ENCODE data around the gene RCBTB1. TPM values are rescaled to one million over a fixed set of nuclear protein-coding genes. Genes with fewer than 3 reads are reported as not detected.
A peak's percentile ranks its signal among the peaks of the same experiment; 100 is the strongest.

RCBTB1 gene
- total RNA-seq, 1 experiment from 2014 or later = 5.4 TPM

DNA sequence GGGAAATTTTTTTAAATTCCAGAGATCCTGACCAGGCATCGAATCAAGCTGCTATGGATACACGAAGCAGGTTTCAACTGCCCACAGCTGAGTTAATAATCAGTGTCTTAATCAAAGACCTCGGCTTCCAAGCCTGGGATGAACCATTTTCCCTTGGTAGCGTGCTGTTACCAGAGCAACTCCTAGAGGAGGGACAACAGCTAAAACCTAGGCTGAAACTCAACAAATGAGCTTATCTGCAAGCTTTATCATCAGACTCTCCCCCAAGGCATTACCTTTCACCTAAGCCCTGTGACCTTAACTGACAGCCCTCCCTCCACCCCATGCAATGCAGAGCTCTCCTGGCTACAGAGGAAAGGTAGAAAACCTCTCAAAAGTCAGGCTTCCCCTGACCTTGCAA lies 39.7 kb downstream of the RCBTB1 start:
- ATAC-seq (no peak), DNase-seq (no peak)
- Histone ChIP-seq H3K4me2 (ENCODE audit: low read length) (no peak overlapping the region), H3K4me1 (ENCODE audit: insufficient read depth, low read length) (no peaks in the 10 kb centered on the region), H3K27me3 (ENCODE audit: low read length) (no peaks in the 10 kb centered on the region), H3K4me3 (ENCODE audit: low read length) (no peak overlapping the region), H2AFZ (ENCODE audit: low read length) (no peak overlapping the region), H3K36me3 (ENCODE audit: low read depth, low read length) (no peaks in the 10 kb centered on the region; the same call in 1 of the 2 replicates), H3F3A (ENCODE audit: low read length, unreplicated experiment) (no peaks in the 10 kb centered on the region), H4K20me1 (ENCODE audit: low read length) (no peaks in the 10 kb centered on the region), H3K9ac (ENCODE audit: low read length) (no peak overlapping the region), H3K79me2 (ENCODE audit: low read length) (no peaks in the 10 kb centered on the region), H3K27ac (ENCODE audit: low read length) (no peak overlapping the region), H3K9me2 (replicated peaks; ENCODE audit: low read length) (no peaks in the 10 kb centered on the region), H3K9me3 (ENCODE audit: low read length) (no peaks in the 10 kb centered on the region)
- intact Hi-C loops (cut with micrococcal nuclease) = no loop called here
- BruUV-seq (replicated peaks) = no TSS peak
- POLR2A ChIA-PET (ENCODE audit: unreplicated experiment) = no interaction called here
- TF ChIP-seq, protein P1, sequence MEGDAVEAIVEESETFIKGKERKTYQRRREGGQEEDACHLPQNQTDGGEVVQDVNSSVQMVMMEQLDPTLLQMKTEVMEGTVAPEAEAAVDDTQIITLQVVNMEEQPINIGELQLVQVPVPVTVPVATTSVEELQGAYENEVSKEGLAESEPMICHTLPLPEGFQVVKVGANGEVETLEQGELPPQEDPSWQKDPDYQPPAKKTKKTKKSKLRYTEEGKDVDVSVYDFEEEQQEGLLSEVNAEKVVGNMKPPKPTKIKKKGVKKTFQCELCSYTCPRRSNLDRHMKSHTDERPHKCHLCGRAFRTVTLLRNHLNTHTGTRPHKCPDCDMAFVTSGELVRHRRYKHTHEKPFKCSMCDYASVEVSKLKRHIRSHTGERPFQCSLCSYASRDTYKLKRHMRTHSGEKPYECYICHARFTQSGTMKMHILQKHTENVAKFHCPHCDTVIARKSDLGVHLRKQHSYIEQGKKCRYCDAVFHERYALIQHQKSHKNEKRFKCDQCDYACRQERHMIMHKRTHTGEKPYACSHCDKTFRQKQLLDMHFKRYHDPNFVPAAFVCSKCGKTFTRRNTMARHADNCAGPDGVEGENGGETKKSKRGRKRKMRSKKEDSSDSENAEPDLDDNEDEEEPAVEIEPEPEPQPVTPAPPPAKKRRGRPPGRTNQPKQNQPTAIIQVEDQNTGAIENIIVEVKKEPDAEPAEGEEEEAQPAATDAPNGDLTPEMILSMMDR (conservative IDR thresholded peaks at IDR 0.05; ENCODE audit: low read depth, low read length) = no peak
- TF ChIP-seq EZH2 (IDR thresholded peaks at IDR 0.05; ENCODE audit: low read length, unreplicated experiment) (no peak), EZH2phosphoT487 (IDR thresholded peaks at IDR 0.05; ENCODE audit: borderline replicate concordance, low read length) (no peak)
- CTCF ChIA-PET = no interaction called here

DNA sequence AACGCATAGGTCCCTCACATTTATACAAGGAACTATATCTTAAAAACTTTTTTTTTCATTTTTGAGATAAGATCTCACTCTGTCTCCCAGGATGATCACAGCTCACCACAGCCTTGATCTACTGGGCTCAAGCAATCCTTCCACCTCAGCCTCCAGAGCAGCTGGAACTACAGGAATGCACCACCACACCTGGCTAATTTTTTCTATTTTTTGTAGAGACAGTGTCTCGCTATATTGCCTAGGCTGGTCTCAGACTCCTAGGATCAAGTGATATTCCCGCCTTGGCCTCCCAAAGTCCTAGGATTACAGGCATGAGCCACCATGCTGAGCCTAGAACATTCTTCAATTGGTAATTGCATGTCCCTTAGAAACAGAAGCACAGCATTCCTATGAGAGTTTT lies 41.7 kb downstream of the RCBTB1 start:
- no TSS peak for BruUV-seq (replicated peaks)
- no peaks in the 10 kb centered on the region for H3F3A ChIP-seq (ENCODE audit: low read length, unreplicated experiment)
- no peak overlapping the region for H2AFZ ChIP-seq (ENCODE audit: low read length)
- ChIA-PET POLR2A (ENCODE audit: unreplicated experiment) (no interaction called here), CTCF (no interaction called here)
- H3K4me2 ChIP-seq (ENCODE audit: low read length) = no peak overlapping the region
- H4K20me1 ChIP-seq (ENCODE audit: low read length) = no peaks in the 10 kb centered on the region
- no peaks in the 10 kb centered on the region for H3K27me3 ChIP-seq (ENCODE audit: low read length)
- DNase-seq (no peak), ATAC-seq (no peak)
- no peaks in the 10 kb centered on the region for H3K79me2 ChIP-seq (ENCODE audit: low read length)
- no peak overlapping the region for H3K4me3 ChIP-seq (ENCODE audit: low read length)
- no peaks in the 10 kb centered on the region for H3K9me2 ChIP-seq (replicated peaks; ENCODE audit: low read length)
- intact Hi-C loops (cut with micrococcal nuclease) = no loop called here
- no peaks in the 10 kb centered on the region for H3K4me1 ChIP-seq (ENCODE audit: insufficient read depth, low read length)
- TF ChIP-seq, protein P1 (conservative IDR thresholded peaks at IDR 0.05; ENCODE audit: low read depth, low read length) = no peak
- TF ChIP-seq EZH2 (IDR thresholded peaks at IDR 0.05; ENCODE audit: low read length, unreplicated experiment) (no peak), EZH2phosphoT487 (IDR thresholded peaks at IDR 0.05; ENCODE audit: borderline replicate concordance, low read length) (no peak)
- no peaks in the 10 kb centered on the region for H3K9me3 ChIP-seq (ENCODE audit: low read length)
- no peak overlapping the region for H3K27ac ChIP-seq (ENCODE audit: low read length)
- H3K36me3 ChIP-seq (ENCODE audit: low read depth, low read length) = peaks cover 5% of the 10 kb centered on the region; the same call in 1 of the 2 replicates
- H3K9ac ChIP-seq (ENCODE audit: low read length) = no peak overlapping the region

DNA sequence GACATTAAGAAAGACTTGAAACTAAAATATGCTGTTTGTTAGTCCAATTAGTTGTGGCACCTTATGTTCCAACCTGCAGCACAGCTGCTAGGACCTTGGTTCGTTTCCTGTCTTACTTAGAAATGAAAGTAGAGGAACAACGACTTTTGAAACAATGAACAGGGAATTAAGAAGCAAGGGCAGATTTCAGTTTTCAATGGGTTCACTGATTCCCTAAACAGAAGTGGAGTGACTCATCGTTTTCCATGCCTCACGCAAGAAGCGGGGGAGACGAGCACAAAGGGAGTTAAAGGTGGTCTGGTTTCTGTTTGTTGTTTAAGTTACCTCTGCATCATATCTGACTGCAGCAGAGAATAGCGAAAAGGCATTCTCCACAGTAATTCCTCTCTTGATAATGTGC lies 44.8 kb downstream of the RCBTB1 start:
- Histone ChIP-seq H3K27me3 (ENCODE audit: low read length) (no peaks in the 10 kb centered on the region), H3K36me3 (ENCODE audit: low read depth, low read length) (peaks cover 5% of the 10 kb centered on the region; the same call in 1 of the 2 replicates), H3K4me3 (ENCODE audit: low read length) (no peak overlapping the region), H3F3A (ENCODE audit: low read length, unreplicated experiment) (no peaks in the 10 kb centered on the region), H3K9me3 (ENCODE audit: low read length) (no peaks in the 10 kb centered on the region), H3K9ac (ENCODE audit: low read length) (no peak overlapping the region), H3K4me2 (ENCODE audit: low read length) (no peak overlapping the region), H4K20me1 (ENCODE audit: low read length) (no peaks in the 10 kb centered on the region), H3K27ac (ENCODE audit: low read length) (no peak overlapping the region), H2AFZ (ENCODE audit: low read length) (no peak overlapping the region), H3K9me2 (replicated peaks; ENCODE audit: low read length) (no peaks in the 10 kb centered on the region), H3K4me1 (ENCODE audit: insufficient read depth, low read length) (no peaks in the 10 kb centered on the region), H3K79me2 (ENCODE audit: low read length) (no peaks in the 10 kb centered on the region)
- no TSS peak for BruUV-seq (replicated peaks)
- ChIA-PET POLR2A (ENCODE audit: unreplicated experiment) (no interaction called here), CTCF (no interaction called here)
- peak; percentile 7 for DNase-seq
- no peak for TF ChIP-seq EZH2 (IDR thresholded peaks at IDR 0.05; ENCODE audit: low read length, unreplicated experiment)
- no peak for TF ChIP-seq EZH2phosphoT487 (IDR thresholded peaks at IDR 0.05; ENCODE audit: borderline replicate concordance, low read length)
- TF ChIP-seq, protein P1 (conservative IDR thresholded peaks at IDR 0.05; ENCODE audit: low read depth, low read length) = no peak
- no peak for ATAC-seq
- intact Hi-C loops (cut with micrococcal nuclease) = no loop called here
